GM18873 (cell line): Measurements from ENCODE around the gene SCNN1B.
"Not testable (repeated sequence)": the region's sequence is repeated elsewhere in the genome, so short reads cannot be mapped to it uniquely, and the experiment has no call there.

ENCODE experiments used
- ATAC-seq: cut with Tn5 transposase; IDR thresholded peaks from one replicate; pipeline ENCODE4 v1.9.1; 2021; ENCODE audit warnings: mild to moderate bottlenecking, moderate library complexity, moderate number of reproducible peaks; ENCODE audit not compliant: unreplicated experiment, low FRiP score

SCNN1B gene

GRCh38 chr16:23288726-23289512 is 13.2 kb upstream of the SCNN1B start:
- no peak for ATAC-seq

GRCh38 chr16:23290189-23291062 is 11.7 kb upstream of the SCNN1B start:
- no peak for ATAC-seq

GRCh38 chr16:23293016-23293415 is 9.1 kb upstream of the SCNN1B start:
- peak; percentile 71 for ATAC-seq

- no peak for ATAC-seq
Observed at GRCh38 chr16:23294260-23294659, 7.8 kb upstream of the SCNN1B start.

- ATAC-seq: no peak
Observed at GRCh38 chr16:23296994-23297393, 5.1 kb upstream of the SCNN1B start.

GRCh38 chr16:23298290-23298915 is 3.7 kb upstream of the SCNN1B start:
- ATAC-seq: no peak

GRCh38 chr16:23299815-23300214 is 2.3 kb upstream of the SCNN1B start:
- ATAC-seq: not testable (repeated sequence)

- no peak for ATAC-seq
Observed at GRCh38 chr16:23301251-23302044, 654 bp upstream of the SCNN1B start.

GRCh38 chr16:23303685-23304084 is 1.6 kb downstream of the SCNN1B start:
- ATAC-seq: no peak

- ATAC-seq: no peak
Observed at GRCh38 chr16:23304620-23305019, 2.5 kb downstream of the SCNN1B start.

GRCh38 chr16:23306199-23307100 is 4.3 kb downstream of the SCNN1B start:
- no peak for ATAC-seq

GRCh38 chr16:23310217-23310616 is 8.1 kb downstream of the SCNN1B start:
- ATAC-seq: no peak

- no peak for ATAC-seq
Observed at GRCh38 chr16:23310744-23311143, 8.6 kb downstream of the SCNN1B start.

- no peak for ATAC-seq
Observed at GRCh38 chr16:23316232-23316631, 14.1 kb downstream of the SCNN1B start.

GRCh38 chr16:23316634-23317265 is 14.6 kb downstream of the SCNN1B start:
- no peak for ATAC-seq

- no peak for ATAC-seq
Observed at GRCh38 chr16:23317266-23317661, 15.2 kb downstream of the SCNN1B start.

GRCh38 chr16:23317751-23318150 is 15.6 kb downstream of the SCNN1B start:
- no peak for ATAC-seq

- ATAC-seq: no peak
Observed at GRCh38 chr16:23318639-23319038, 16.5 kb downstream of the SCNN1B start.
